Inflammatory macrophage treated with lipopolysaccharide for 1 hour (primary cell): Measurements from ENCODE around the gene FKBP15.
"Not testable (repeated sequence)": the region's sequence is repeated elsewhere in the genome, so short reads cannot be mapped to it uniquely, and the experiment has no call there.

ENCODE experiments used
- DNase-seq, 2 donors: peaks; one replicate each; pipeline ENCODE4 v3.0.0-alpha.2; 2020 to 2022

The FKBP15 gene, protein sequence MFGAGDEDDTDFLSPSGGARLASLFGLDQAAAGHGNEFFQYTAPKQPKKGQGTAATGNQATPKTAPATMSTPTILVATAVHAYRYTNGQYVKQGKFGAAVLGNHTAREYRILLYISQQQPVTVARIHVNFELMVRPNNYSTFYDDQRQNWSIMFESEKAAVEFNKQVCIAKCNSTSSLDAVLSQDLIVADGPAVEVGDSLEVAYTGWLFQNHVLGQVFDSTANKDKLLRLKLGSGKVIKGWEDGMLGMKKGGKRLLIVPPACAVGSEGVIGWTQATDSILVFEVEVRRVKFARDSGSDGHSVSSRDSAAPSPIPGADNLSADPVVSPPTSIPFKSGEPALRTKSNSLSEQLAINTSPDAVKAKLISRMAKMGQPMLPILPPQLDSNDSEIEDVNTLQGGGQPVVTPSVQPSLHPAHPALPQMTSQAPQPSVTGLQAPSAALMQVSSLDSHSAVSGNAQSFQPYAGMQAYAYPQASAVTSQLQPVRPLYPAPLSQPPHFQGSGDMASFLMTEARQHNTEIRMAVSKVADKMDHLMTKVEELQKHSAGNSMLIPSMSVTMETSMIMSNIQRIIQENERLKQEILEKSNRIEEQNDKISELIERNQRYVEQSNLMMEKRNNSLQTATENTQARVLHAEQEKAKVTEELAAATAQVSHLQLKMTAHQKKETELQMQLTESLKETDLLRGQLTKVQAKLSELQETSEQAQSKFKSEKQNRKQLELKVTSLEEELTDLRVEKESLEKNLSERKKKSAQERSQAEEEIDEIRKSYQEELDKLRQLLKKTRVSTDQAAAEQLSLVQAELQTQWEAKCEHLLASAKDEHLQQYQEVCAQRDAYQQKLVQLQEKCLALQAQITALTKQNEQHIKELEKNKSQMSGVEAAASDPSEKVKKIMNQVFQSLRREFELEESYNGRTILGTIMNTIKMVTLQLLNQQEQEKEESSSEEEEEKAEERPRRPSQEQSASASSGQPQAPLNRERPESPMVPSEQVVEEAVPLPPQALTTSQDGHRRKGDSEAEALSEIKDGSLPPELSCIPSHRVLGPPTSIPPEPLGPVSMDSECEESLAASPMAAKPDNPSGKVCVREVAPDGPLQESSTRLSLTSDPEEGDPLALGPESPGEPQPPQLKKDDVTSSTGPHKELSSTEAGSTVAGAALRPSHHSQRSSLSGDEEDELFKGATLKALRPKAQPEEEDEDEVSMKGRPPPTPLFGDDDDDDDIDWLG

DNA sequence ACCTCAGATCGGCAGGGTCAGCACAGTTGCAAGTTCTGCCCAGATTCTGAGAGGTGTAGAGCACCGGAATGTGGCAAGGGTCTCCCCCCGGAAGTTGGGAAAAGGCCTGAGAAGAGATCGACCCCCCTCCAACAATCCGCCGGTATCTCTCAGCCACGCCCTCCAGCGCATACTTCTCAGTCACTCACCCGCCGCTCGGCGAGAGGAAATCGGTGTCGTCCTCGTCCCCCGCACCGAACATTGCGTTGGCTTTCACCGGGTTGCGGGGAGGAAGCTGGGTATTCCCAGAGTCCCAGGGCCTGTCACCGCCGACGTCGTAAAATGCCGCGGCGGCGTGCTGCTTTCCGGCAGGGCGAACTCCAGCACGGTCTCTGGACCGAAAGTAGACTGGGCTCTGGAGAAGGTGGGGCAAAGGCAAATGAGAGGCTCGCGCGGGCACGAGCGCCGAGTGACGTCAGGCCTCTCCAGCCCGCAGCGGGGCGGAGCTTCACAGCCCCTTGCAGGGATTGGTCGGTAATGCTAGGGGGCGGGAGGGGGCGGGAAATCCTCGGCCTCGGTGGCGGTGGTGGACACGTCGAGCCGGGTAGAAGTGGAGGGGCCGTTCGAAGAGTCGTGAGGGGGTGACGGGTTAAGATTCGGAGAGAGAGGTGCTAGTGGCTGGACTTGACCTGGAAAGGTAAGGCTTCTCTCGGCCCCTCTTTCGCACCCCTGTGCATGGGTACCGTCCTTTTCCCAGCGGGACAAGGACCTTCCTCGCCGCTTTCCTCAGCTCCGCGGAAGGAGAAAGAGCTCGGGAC lies at the start of gene FKBP15, which contains the start of gene SLC31A1:
TSS of gene FKBP15 (minus strand) at position 275 of the 797 bp plus-strand sequence. CDS start at position 241, 34 bp downstream.
TSS of gene SLC31A1 (plus strand) at position 542 of the 797 bp plus-strand sequence. CDS start 34,605 bp downstream, outside the sequence.
- peak; percentile 99 for DNase-seq

DNA sequence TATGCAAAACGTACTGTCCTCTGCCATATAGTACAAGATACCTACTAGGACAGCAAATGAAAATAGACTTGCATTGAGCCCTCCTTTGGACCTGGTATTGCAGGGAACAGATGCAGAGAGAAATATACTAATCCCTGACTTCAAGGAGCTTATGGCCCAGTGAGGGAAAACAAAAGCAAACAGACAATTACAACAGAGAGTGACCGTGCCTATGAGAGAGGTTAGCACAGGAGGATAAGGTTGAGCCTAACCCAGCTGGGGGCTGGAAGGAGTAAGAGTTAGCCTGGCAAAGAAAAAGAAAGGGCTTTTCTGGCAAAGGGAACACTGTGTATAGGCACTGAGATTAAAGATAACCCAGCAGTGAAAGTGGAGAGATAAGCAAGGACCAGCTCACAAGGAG lies 48.8 kb upstream of the FKBP15 start:
- DNase-seq = no peak

DNA sequence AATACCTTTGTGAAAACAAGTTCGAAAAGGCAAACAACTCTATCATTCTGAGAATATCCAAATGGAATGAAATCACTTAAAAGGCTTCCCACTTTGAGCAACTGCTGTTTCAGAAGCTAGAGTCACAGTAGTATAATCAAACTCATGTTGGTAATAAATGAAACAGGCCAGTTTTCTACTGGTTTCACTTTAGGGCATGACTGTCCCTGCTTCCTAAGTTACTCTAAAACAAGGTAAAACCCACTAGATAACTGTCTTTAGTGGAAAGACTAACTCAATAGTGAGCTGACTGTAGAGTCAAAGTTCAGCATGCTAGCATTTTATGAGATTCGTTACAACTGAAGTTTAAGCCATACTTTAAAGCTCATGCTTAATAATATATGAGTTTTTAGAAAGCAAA lies 48.3 kb upstream of the FKBP15 start:
- no peak for DNase-seq

DNA sequence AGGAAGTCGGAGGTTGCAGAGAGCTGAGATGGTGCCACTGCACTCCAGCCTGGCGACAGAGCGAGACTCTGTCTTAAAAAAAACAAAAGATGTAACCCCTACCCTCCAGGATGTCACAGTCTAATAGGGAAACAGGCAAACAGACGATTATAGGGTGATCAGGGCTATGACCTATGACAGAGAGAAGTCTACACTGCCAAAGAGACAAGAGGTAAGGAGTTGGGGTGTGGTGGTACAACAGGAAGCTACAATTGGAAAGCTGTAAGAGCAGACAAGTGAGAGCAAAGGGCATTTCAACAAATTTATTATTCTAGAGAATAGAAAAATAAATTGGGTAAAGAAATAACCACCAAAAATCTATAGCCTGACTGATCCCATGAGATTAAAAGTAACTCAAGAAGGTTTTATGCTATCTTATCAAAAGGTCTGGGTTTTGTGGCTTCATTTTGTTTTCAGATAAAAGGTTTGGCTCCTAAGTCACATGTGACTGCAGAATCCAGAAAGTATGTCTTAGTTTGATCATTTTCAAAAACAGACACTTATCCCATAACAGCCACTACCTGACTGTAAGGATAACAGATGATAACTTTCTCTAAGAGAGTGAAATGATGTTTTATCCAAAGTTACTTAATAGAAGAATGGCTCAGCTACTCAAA lies 47.0 kb upstream of the FKBP15 start:
- DNase-seq = no peak

DNA sequence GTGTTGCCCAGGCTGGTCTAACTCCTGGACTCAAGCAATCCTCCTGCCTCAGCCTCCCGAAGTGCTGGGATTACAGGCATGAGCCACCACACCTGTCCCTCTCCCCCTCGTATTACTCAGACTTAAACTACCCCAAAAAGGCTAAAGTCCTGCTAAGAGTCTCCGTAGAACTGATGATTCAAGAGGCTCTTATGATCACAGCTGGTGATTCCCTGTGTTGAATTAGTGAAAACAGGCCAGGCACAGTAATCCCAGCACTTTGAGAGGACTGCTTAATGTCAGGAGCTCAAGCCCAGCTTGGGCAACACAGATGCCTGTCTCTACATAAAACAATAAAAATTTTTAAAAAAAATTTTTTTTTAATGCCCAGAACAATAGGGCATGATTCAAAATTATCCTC lies 45.1 kb upstream of the FKBP15 start:
- DNase-seq = no peak

DNA sequence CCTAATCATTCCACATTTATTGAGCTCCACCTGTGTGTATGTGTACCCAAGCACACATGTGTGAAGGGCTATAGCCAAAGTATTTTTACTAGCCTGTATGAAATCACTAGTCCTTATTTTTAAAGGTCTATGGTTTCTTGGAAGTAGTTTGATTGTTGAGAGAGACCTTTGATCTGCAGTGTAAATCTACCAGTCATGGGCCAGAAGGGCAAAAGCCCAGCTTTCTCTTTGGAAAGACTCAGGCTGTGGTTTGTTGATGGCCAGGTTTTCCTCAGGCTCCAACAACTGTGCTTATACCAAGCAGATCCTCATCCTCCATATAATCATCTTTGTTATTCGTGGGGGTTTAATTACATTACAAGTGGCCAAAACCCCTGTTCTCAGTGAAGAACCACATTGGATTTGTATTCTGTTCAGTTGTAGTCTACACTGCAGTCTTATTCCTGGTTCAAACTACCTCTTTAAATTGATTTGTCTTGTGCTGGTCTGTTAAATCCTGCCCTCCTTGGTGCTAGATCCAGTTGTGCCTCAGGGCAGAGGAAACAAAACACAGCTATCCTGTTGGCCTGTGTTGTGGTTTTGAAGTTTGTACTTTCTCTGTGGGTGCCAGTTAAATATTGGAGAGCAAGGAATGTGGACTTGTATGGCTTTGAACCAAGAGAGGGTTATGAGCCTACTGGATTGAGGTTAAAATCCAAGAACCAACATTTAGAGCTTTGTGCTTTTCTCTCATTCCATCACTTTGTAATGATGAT lies 41.0 kb upstream of the FKBP15 start:
- DNase-seq = no peak

DNA sequence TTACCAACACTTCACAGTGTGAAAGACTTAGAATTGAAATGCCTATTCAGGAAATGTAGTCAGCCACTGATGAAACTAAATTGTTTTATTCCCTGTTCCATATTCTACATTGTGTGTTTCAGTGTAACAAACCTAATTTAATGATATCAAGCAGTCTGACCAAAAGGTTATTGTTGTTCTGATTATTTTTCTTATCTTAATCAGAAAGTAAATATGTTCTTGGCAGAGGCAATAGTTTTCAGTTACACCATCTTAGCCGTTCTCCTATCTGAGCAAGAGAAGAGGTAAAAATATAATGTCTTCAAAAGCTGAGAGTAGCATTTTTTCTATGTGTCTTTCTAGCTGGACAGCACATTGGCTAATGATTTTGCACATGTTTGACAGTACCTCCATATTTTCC lies 37.2 kb upstream of the FKBP15 start:
- DNase-seq = no peak

DNA sequence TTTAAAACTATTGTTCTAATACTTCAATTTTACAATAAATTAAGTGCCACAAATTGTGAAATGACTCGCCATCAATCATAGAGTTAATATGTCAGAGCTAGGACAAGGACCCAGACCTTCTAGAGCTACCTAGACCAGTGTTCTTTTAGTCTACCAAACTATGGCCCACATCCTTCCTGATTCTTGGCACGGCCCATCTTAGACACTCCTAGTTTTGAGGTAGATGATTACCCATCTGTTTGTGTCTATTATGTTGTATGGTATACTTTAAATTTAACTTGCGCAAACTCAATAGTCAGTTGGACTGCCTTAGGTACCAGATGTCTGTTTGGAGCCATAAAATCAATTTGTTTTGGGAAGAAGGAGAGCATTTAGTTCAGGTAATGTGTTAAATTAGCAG lies 36.8 kb upstream of the FKBP15 start:
- no peak for DNase-seq

DNA sequence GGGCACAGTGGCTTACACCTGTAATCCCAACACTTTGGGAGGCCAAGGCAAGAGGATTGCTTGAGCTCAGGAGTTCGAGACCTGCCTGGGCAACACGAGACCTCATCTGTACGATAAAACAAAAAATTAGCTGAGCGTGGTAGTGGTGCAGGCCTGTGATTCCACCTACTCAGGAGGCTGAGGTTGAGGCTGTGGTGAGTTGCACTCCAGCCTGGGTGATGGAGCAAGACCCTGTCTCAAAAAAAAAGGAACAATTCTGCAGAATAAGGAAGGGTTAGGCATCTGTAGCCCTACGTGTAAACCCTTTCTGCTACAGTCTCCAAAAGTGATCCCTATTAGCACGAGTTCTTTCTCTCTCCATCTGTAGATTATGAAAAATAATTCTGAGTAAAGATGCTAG lies 34.4 kb upstream of the FKBP15 start:
- DNase-seq = peak; percentile 53 to 68

DNA sequence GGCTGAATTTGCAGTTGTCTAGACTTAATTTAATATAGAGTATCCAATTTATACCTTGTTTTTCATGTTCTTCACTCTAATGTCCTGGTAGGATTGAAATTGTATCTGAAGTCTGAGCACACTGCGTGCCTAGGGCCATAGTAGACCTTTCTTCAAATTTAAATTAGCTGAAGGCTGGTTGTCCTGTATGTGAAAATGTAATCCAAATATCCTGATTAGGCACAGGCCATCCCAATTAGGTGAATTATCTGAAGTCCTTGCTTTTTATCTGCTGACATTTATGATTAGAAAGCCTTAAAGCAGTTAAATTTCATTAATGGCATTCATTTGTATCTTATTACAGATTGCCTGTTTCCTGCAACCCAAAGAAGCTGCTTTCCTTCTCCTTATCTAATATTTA lies 33.9 kb upstream of the FKBP15 start:
- no peak for DNase-seq

DNA sequence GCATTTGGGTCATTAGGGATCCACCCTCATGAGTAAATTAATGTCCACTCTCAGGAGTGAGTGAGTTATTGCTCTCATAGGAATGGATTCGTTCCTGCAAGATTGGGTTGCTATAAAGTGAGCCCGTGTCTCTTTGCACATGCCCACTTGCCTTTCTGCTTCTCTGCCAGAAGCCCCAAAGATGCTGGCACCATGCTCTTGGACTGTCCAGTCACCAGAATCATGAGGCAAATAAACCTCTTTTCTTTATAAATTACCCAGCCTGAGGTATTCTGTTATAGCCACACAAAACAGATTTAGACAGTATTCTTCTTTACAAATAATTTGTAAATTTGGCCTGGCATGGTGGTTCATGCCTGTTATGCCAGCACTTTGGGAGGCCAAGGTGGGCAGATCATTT lies 29.7 kb upstream of the FKBP15 start:
- no peak for DNase-seq

DNA sequence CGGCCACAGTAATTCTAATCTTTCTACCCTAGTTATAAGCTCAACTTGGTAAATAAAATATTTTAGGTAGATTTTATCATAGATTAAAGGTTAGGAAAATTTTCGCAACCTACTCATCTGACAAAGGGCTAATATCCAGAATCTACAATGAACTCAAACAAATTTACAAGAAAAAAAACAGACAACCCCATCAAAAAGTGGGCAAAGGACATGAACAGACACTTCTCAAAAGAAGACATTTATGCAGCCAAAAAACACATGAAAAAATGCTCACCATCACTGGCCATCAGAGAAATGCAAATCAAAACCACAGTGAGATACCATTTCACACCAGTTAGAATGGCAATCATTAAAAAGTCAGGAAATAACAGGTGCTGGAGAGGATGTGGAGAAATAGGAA lies 28.6 kb upstream of the FKBP15 start:
- DNase-seq = not testable (repeated sequence)

DNA sequence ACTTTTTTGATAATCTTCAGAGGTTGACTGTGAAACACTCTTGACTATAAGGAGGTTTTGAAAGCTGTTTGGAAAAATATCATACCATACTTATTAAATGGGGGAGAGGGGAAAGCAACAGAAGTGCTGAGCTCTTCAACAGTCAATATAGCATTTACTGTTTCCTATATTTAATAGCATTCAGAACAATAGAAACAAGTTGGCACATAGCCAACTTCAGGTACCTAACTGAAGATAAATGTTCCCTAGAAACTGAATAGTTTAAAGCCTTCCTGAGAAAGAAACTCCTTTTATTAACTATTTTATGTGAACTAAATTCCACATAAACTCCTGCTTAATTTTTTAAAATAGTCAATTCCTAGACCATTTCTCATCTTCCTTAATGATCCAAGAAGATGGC lies 26.6 kb upstream of the FKBP15 start:
- DNase-seq = no peak

DNA sequence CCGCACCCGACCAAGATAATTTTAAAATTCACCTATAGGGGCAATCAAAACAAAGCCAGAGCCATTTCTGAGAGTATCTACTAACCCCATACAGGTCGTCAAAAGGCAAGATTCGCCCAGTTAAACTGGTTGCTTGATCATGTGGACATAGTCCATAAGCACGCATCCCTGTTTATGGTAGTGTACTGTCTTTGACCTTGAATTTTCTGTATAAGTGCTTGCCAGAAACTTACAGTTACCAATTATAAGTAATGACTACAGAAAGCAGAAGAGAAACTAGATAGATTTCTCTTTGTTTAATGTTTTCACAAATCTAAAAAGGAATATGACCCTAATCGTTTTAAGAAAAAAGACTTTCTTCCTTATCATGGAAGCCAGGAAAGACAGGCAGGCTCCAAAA lies 25.9 kb upstream of the FKBP15 start:
- DNase-seq = no peak

DNA sequence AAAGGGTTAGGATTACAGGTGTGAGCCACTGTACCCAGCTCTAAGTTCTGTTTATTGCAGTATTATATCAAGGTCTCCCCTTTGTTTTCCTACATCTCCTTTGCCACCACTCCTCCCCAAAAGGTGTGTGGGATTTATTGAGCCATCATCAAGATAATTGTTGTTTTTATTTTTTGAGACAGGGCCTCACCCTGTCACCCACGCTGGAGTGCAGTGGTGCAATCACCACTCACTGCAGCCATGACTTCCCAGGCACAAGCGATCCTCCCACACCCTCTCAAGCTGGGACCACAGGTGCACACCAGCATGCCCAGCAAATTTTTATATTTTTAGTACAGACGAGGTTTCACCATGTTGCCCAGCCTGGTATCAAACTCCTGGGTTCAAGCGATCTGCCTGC lies 24.8 kb upstream of the FKBP15 start:
- no peak for DNase-seq

DNA sequence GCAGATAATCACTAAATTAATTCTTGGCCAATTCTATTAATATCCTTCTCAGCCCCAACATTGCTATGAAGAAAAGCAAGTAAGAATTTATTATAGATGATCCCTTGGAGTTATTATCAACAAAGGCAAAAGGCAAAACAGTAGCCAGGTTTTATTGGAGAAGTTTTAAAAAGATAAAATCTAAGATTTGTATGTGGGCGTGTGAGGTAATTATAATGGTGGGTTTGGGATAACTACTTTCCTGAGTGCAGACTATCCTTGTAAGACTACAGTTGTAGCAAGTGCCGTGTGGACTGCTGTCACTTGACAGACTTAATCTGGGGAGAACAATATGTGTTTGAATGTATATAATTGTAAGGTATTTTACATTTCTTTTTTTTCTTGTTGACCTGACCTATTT lies 23.5 kb upstream of the FKBP15 start:
- no peak for DNase-seq

DNA sequence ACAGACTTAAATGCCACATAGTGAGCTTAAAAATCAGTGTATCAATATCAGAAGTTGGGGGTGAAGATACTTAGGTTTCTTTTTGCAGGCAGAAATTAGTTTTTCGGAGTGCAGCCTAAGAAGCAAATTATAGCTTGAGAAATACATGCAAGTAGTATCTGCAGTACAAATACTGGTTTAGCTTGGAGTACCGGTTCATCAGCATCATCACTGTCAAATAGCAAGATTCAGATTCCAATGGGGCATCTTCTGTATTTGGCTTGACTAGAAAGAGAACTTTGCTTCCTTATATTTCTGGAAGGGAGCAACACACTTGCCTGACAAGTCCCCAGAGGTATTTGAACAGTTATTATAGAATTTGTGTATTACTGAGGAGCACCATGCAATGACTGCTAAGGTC lies 20.1 kb upstream of the FKBP15 start:
- DNase-seq = no peak

DNA sequence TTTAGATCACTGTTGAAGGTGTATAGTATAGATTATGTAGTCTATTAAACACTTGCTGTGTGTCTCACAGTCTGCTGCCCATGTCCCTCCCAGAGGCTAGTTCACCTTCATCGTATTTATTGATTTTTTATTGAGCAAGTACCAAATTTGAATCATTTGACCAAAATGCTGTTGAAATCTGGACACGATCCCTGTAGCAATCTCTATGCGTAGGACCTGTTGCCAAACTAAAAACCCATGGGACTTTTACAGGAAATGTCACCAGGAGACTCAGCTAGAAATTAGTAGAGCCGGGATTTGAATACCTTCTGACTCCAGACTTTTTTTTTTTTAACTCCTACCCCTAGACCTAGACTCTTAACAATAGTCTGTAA lies 17.8 kb upstream of the FKBP15 start:
- DNase-seq = peak; percentile 62 to 82

DNA sequence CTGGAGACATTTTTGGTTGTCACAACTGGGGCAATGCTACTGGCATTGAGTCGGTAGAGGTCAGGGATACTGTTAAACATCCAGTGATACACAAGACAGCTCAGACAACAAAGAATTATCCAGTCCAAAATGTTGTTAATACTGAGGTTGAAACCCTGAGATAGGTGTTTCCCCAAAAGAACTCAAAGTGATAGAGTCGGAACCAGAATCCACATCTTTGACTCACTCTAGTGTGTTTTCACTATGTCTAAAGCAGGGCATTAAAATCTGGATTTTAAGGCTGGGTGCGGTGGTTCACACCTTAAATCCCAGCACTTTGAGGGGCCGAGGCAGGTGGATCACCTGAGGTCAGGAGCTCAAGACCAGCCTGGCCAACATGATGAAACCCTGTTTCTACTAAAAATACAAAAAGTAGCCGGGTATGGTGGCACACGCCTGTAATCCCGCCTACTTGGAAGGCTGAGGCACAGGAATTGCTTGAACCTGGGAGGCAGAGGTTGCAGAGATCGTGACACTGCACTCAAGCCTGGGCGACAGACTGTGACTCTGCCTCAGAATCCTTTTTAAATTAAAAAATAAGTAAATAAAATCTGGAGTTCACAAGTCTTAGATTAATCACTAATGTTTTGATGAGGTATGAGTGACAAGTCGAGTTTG lies 17.3 kb upstream of the FKBP15 start:
- DNase-seq = no peak

DNA sequence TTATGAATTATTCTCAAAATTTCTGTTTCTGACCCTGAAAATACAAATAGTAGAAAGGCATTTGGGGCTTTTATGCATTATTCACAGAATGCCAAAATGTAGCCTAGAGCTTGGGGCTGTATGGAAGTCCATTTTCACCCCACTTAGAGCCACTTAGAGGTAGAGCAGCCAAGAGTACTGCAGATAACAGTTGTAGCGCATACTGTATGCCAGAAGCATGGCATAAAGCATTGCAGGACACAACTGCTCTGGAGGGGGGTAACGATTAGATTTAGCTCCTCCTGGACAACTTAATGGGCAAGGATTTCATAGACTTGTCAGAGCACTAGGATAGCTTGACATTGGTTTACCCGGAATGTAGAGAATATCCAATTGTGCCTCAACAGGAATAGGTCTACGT lies 15.9 kb upstream of the FKBP15 start:
- DNase-seq = no peak
